ENCODE results near the gene AKAP13. TPM values are rescaled to one million over a fixed set of nuclear protein-coding genes. Genes with fewer than 3 reads are reported as not detected.

AKAP13 gene
- total RNA-seq, 1 donor from 2014 or later, result 73.8 TPM

- peaks cover 28% of the 10 kb centered on the region for H3F3A ChIP-seq (ENCODE audit: low read depth)
- peaks cover 46% of the 10 kb centered on the region for H3K4me1 Mint-ChIP-seq
- peak overlapping the region; percentile 67 for H3K4me2 ChIP-seq
- H3K27ac ChIP-seq, result peak overlapping the region; percentile 84
- H3K27me3 ChIP-seq, result no peaks in the 10 kb centered on the region
- H2AFZ ChIP-seq (replicated peaks), result no peak overlapping the region
- H3K9ac ChIP-seq, result no peak overlapping the region
- peaks cover 77% of the 10 kb centered on the region for H3K79me2 ChIP-seq (ENCODE audit: low read depth)
- peak overlapping the region; percentile 97 for H3K27ac Mint-ChIP-seq
- H3K4me1 ChIP-seq, result peaks cover 26% of the 10 kb centered on the region
- H3K9me3 Mint-ChIP-seq, result peaks cover 23% of the 10 kb centered on the region
- H3K36me3 Mint-ChIP-seq, result peaks cover 23% of the 10 kb centered on the region
- peaks cover 3% of the 10 kb centered on the region for H3K36me3 ChIP-seq
- peaks cover 35% of the 10 kb centered on the region for H4K20me1 ChIP-seq (ENCODE audit: low read depth)
- TF ChIP-seq EZH2 (IDR thresholded peaks at IDR 0.05) (no peak), EZH2phosphoT487 (IDR thresholded peaks at IDR 0.05) (no peak)
- TF ChIP-seq, protein P1, sequence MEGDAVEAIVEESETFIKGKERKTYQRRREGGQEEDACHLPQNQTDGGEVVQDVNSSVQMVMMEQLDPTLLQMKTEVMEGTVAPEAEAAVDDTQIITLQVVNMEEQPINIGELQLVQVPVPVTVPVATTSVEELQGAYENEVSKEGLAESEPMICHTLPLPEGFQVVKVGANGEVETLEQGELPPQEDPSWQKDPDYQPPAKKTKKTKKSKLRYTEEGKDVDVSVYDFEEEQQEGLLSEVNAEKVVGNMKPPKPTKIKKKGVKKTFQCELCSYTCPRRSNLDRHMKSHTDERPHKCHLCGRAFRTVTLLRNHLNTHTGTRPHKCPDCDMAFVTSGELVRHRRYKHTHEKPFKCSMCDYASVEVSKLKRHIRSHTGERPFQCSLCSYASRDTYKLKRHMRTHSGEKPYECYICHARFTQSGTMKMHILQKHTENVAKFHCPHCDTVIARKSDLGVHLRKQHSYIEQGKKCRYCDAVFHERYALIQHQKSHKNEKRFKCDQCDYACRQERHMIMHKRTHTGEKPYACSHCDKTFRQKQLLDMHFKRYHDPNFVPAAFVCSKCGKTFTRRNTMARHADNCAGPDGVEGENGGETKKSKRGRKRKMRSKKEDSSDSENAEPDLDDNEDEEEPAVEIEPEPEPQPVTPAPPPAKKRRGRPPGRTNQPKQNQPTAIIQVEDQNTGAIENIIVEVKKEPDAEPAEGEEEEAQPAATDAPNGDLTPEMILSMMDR (IDR thresholded peaks at IDR 0.05), result no peak
- no peaks in the 10 kb centered on the region for H3K27me3 Mint-ChIP-seq (ENCODE audit: insufficient read depth, low read depth)
- no peak for DNase-seq (ENCODE audit: low spot score)
- H3K4me3 ChIP-seq, result no peak overlapping the region
- H3K4me3 Mint-ChIP-seq, result peak overlapping the region; percentile 64
- no peaks in the 10 kb centered on the region for H3K9me3 ChIP-seq (ENCODE audit: low read depth)
Observed at GRCh38 chr15:85464471-85464870, 84.1 kb downstream of the AKAP13 start.

DNA sequence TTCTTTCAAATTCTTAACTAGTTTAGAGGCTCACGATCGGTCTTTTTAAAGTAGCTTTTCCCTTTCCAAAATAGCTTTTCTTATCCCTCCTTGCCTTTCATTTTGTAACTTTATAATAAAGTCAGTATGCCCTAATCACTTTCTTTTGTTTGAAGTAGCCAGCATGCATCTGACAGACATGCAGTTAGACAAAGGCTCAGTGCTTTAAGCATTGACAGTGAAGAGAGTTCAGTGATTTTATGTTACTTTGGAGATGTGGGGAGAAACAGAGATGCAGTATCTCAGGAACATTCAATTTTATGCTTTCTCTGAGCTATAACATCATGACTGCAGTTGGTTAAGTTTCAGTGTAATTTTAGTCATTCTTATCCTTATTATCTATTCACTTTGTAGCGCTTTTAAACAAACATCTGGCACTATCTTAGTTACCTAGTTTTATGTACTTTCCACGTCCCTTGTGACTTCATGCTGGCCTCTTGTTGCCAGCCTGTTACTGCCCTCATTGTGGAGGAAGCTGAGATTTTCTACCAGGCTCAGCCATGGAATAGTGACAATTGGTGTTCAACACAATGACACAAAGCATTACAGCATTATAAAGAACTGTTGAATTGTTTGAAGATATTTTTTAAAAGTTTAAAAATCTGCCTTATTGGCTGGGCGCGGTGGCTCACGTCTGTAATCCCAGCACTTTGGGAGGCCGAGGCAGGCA, 90.3 kb downstream of the AKAP13 start:
- H3K9me3 Mint-ChIP-seq, result peaks cover 9% of the 10 kb centered on the region
- peak overlapping the region; percentile 88 for H3K27ac Mint-ChIP-seq
- Histone ChIP-seq H3K4me2 (peak overlapping the region; percentile 57), H3K27ac (peak overlapping the region; percentile 80), H3K27me3 (no peaks in the 10 kb centered on the region), H3K79me2 (ENCODE audit: low read depth) (peaks cover 89% of the 10 kb centered on the region), H3K4me1 (peaks cover 41% of the 10 kb centered on the region), H2AFZ (replicated peaks) (no peak overlapping the region), H3K9me3 (ENCODE audit: low read depth) (no peaks in the 10 kb centered on the region), H3K36me3 (no peaks in the 10 kb centered on the region), H3K9ac (no peak overlapping the region), H3K4me3 (peak overlapping the region; percentile 13), H3F3A (ENCODE audit: low read depth) (peaks cover 17% of the 10 kb centered on the region), H4K20me1 (ENCODE audit: low read depth) (peaks cover 37% of the 10 kb centered on the region)
- no peak for DNase-seq (ENCODE audit: low spot score)
- H3K4me1 Mint-ChIP-seq, result peaks cover 45% of the 10 kb centered on the region
- H3K4me3 Mint-ChIP-seq, result no peak overlapping the region
- H3K27me3 Mint-ChIP-seq (ENCODE audit: insufficient read depth, low read depth), result peaks cover 3% of the 10 kb centered on the region
- no peak for TF ChIP-seq EZH2 (IDR thresholded peaks at IDR 0.05)
- no peak for TF ChIP-seq EZH2phosphoT487 (IDR thresholded peaks at IDR 0.05)
- TF ChIP-seq, protein P1 (IDR thresholded peaks at IDR 0.05), result no peak
- H3K36me3 Mint-ChIP-seq, result peaks cover 8% of the 10 kb centered on the region

DNA sequence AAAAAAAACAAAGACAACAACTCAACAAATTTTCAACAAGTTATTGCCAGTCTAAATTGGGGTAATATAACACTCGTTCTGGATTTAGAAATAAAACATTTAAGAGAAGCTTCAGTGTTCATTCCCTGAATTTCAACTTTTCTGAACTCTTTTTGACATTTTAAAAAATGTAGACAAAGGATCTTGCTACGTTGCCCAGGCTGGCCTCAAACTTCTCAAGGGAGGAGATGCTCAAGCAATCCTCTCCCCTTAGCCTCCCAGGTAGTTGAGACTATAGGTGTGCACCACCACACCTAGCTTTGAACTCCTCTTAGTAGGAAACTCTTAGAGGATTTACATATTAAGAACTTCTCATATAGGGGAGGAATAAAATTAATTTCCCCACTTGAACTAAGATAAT, 91.9 kb downstream of the AKAP13 start:
- Histone ChIP-seq H3K9me3 (ENCODE audit: low read depth) (no peaks in the 10 kb centered on the region), H3K27ac (no peak overlapping the region), H3F3A (ENCODE audit: low read depth) (peaks cover 17% of the 10 kb centered on the region), H3K4me3 (no peak overlapping the region), H4K20me1 (ENCODE audit: low read depth) (peaks cover 47% of the 10 kb centered on the region), H3K27me3 (no peaks in the 10 kb centered on the region), H3K9ac (no peak overlapping the region), H2AFZ (replicated peaks) (no peak overlapping the region), H3K36me3 (no peaks in the 10 kb centered on the region), H3K4me1 (peaks cover 44% of the 10 kb centered on the region), H3K79me2 (ENCODE audit: low read depth) (peaks cover 96% of the 10 kb centered on the region), H3K4me2 (no peak overlapping the region)
- Mint-ChIP-seq H3K36me3 (peaks cover 2% of the 10 kb centered on the region), H3K4me1 (peaks cover 57% of the 10 kb centered on the region), H3K27me3 (ENCODE audit: insufficient read depth, low read depth) (peaks cover 3% of the 10 kb centered on the region), H3K4me3 (no peak overlapping the region), H3K27ac (no peak overlapping the region), H3K9me3 (peaks cover 2% of the 10 kb centered on the region)
- no peak for TF ChIP-seq EZH2 (IDR thresholded peaks at IDR 0.05)
- TF ChIP-seq EZH2phosphoT487 (IDR thresholded peaks at IDR 0.05), result no peak
- TF ChIP-seq, protein P1 (IDR thresholded peaks at IDR 0.05), result no peak
- DNase-seq (ENCODE audit: low spot score), result no peak

Data from neural progenitor cell (in vitro differentiated cells).